Erythroblast (primary cell): ENCODE measurements around the gene LRP3.
"Not testable (repeated sequence)": the region's sequence is repeated elsewhere in the genome, so short reads cannot be mapped to it uniquely, and the experiment has no call there.

ENCODE experiments used
- DNase-seq, 2 experiments: peaks; one replicate each; lab custom pipeline; 2025; lab: John Stamatoyannopoulos, UW
- GATA1 ChIP-seq: IDR thresholded peaks from 2 replicates; pipeline ENCODE4 v1.6.1; 2011; ENCODE audit warnings: low read depth, mild to moderate bottlenecking, control low read depth, low read length, moderate library complexity
- POLR2A ChIP-seq: IDR thresholded peaks from 2 replicates; pipeline ENCODE4 v1.6.1; 2011; ENCODE audit warnings: mild to moderate bottlenecking, low read length

Gene LRP3

GRCh38 chr19:33202546-33203507 lies 8.7 kb downstream of the LRP3 start:
- TF ChIP-seq POLR2A (no peak), GATA1 (no peak)
- no peak for DNase-seq

- TF ChIP-seq GATA1 = no peak
- TF ChIP-seq POLR2A = no peak
- DNase-seq = no peak
These were observed 9.4 kb downstream of the LRP3 start for GRCh38 chr19:33203529-33203928.

DNA sequence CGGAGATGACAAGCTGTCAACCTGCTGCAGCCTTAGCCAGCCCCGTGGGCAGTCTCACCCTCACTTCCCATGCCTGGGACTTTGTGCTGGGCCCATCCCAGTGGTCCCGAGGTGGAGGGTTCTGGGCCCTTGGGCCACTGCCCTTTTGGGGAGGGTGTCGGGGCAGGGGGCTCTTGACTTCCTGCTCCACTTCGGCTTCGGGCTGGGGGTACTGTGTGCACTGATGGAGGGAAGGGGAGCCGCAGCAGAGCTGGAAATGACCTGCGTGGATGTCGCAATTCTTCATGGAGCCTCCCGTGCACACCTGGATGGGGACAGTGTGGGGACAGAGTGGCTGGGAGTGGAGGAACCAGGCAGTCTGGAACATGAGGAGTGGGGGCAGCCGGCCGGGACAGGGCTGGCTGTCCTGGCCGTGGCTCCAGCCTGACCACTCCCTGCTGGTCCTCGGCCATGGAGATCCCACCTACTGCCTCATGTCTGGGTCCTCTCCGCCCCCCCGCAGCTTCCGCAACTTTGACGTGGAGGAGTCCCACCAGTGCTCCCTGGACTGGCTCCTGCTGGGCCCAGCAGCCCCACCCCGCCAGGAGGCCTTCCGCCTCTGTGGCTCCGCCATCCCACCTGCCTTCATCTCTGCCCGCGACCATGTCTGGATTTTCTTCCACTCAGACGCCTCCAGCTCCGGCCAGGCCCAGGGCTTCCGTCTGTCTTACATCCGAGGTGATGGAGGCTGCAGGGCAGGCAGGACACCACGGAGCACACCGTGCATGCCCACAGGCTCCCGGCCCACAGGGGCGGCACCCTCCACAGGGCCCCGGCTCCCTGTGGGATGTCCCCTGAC lies 10.2 kb downstream of the LRP3 start:
- DNase-seq = no peak
- TF ChIP-seq POLR2A (no peak), GATA1 (no peak)

DNA sequence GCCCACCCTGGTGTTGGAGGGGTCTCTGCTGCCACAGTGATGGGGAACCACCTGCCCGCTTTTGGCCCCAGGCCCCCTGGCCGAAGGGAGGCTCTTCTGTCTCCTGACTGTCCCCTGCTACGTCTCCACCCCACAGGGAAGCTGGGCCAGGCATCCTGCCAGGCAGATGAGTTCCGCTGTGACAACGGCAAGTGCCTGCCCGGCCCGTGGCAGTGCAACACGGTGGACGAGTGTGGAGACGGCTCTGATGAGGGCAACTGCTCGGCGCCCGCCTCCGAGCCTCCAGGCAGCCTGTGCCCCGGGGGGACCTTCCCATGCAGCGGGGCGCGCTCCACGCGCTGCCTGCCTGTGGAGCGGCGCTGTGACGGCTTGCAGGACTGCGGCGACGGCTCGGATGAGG lies 11.0 kb downstream of the LRP3 start:
- TF ChIP-seq GATA1 (no peak), POLR2A (no peak)
- DNase-seq = no peak

- no peak for DNase-seq
- TF ChIP-seq GATA1 = no peak
- TF ChIP-seq POLR2A = no peak
These were observed 11.6 kb downstream of the LRP3 start for GRCh38 chr19:33205531-33206260.

- no peak for TF ChIP-seq GATA1
- TF ChIP-seq POLR2A = no peak
- no peak for DNase-seq
These were observed 12.3 kb downstream of the LRP3 start for GRCh38 chr19:33206261-33207039.

DNA sequence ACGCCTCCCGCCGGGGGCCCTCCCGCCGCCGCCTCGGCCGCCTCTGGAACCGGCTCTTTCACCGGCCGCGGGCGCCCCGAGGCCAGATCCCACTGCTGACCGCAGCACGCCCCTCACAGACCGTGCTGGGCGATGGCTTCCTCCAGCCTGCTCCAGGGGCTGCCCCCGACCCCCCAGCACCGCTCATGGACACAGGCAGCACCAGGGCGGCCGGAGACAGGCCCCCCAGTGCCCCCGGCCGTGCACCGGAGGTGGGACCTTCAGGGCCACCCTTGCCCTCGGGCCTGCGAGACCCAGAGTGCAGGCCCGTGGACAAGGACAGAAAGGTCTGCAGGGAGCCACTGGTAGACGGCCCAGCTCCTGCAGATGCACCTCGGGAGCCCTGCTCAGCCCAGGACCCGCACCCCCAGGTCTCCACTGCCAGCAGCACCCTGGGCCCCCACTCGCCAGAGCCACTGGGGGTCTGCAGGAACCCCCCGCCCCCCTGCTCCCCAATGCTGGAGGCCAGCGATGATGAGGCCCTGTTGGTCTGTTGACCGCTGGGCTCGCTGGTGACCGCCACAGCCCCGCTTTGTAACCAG lies 13.0 kb downstream of the LRP3 start:
- TF ChIP-seq POLR2A = no peak
- TF ChIP-seq GATA1 = no peak
- no peak for DNase-seq

DNA sequence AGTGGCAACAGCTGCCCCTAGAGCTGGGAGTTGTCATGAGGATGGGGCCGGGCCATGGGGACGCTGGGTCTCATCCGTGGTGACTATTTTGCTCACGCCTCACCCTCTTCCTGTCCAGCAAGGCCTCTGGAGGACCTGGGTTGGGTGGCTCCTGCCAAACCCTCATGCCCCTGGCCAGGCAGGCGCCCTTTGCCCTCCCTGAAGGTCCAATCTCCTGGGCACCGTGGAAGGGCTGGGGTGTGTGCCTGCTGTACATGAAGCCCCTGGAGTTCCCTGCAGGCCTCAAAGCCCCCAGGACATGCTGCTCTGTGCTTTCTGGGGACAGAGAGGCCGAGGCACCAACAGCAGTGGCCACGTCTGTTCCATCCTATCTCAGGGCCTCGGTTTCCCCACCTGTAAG lies 13.8 kb downstream of the LRP3 start:
- DNase-seq = no peak
- no peak for TF ChIP-seq GATA1
- no peak for TF ChIP-seq POLR2A

DNA sequence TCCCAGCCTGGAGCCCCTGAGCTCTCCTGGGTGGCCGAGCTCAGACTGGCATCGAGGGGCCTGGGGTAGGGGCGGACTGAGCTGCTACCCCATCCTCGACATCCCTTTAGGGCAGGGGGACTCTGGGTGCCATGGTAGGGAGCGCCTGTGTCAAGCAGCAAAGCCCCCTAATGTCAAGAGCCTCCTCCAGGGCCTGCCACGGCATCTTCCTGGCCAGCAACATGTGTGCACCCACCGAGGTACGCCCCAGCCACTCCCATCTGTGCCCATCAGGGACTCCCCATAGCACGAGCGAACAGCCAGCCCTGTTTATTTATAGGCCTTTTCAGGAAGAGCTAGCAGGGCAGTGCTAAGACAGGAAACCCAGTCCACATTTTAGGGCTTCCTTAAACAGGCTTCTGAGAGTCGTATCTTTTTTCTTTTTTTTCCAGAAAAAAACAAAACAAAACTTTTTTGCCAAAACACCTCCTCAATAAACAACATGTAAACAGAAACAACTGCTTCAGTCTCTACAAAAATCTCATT lies 14.3 kb downstream of the LRP3 start:
- DNase-seq = no peak
- no peak for TF ChIP-seq POLR2A

DNA sequence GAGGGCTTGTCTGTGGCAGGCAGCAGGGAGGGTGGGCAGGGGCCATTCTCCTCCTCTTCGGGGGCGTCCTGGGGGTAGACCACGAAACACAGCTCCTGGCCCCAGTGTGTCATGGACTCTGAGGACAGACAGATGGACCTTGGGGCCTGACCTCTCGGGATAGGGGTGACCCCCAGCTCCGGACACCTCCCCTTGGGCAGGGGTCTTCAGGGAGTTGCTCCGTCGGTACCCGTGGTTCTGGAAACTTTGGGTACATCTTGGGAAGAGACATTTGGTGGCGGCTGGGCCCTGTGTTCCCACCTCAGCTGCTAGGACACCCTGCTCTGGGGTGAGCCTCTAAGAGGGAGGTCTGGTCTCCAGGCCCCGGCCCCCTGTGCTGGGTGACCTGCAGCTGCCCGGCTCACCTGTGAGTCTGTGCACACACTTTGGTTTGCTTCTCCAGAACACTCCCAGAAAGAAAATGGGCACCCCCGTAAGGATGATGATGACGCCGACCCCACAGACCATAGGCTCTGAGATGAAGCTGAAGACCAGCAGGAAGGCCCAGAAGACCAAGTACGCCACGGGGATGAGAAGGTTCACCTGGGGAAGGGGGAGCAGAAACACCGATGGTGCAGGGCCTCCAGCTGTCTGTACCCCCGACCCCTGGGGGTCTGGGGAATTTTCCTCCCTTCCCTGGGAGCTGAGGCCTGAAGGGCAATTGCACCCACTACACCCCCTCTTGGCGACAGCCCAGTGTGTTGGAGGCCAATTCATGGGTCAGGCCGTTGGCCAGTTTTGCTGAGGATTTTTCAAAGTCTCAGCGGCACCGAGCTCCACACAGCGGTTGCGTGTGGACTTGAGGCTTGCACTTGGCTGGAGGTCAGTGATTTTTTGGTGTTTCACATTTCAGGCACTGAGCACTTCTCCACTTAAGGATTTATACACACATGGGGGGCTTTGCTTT lies 15.0 kb downstream of the LRP3 start:
- DNase-seq = no peak
- TF ChIP-seq GATA1 (no peak), POLR2A (no peak)

DNA sequence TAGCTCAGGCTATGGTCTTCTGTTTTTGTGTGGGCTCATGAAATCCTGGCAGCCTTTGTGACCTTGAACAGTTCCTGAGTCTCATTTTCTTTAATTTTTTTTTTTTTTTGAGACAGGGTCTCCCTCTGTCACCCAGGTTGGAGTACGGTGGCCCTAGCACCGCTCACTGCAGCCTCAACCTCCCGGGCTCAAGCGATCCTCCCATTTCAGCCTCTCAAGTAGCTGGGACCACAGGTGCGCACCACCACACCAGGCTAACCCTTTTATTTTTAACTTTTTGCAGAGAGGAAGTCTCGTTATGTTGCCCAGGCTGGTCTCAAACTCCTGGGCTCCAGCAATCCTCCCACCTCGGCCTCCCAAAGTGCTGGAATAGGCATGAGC lies 15.7 kb downstream of the LRP3 start:
- DNase-seq = not testable (repeated sequence)

DNA sequence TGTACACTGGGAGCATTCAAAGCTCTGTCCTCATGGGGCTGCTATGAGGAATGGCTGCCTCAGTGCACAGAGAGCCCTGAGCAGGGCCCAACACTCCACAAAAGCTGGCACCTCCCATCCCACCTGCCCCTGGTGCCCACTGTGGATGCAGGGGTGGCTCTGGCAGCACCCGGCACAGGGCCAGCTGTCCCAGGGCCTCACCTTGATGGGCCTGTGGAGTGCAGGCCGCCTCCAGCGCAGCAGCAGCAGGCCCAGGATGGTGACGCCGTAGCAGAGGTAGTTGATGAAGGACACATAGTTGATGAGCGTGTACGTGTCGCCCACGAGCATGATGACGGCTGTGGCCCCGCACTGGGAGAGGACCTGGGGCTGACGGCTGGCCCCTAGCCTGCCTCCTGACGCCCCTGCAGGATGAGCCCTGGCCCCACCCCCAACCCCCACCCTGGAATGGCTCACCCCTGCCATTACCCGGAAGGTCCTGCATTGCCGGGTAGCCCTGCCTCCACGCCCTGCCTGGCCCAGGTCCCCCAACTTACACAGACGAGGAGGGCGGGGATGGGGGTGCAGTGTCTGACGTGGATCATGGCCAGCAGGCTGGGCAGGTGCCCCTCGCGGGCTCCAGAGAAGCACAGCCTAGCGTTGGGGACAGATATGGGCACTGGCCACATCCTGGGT lies 16.3 kb downstream of the LRP3 start:
- TF ChIP-seq GATA1 = no peak
- TF ChIP-seq POLR2A = no peak
- no peak for DNase-seq
